HEK293 (cell line): ENCODE results near the gene PTH2.

Source experiments
- AEBP2 ChIP-seq: fragments of 450-650 bp; formaldehyde crosslinking; IDR thresholded peaks from 2 replicates; pipeline ENCODE4 v1.5.1; 2016; ENCODE audit warnings: missing biosample characterization, missing genetic modification characterization, borderline replicate concordance
- EGR2 ChIP-seq: fragments of 450-650 bp; formaldehyde crosslinking; IDR thresholded peaks from 2 replicates; pipeline ENCODE4 v1.5.1; 2016; ENCODE audit warnings: low read depth, missing biosample characterization, missing genetic modification characterization
- HOXA7 ChIP-seq: sonication (generic); formaldehyde crosslinking; IDR thresholded peaks from 2 replicates; pipeline ENCODE4 v1.8.1; 2022; ENCODE audit warnings: missing genetic modification reagents, borderline replicate concordance
- HOXC10 ChIP-seq: sonication (generic); formaldehyde crosslinking; IDR thresholded peaks from 2 replicates; pipeline ENCODE4 v1.8.1; 2023; ENCODE audit warnings: mild to moderate bottlenecking, missing genetic modification reagents
- KLF1 ChIP-seq: fragments of 450-650 bp; formaldehyde crosslinking; IDR thresholded peaks from 2 replicates; pipeline ENCODE4 v1.5.1; 2016; ENCODE audit warnings: missing biosample characterization, missing genetic modification characterization
- PATZ1 ChIP-seq: fragments of 450-650 bp; formaldehyde crosslinking; IDR thresholded peaks from 2 replicates; pipeline ENCODE4 v1.5.1; 2016; ENCODE audit warnings: missing biosample characterization, missing genetic modification characterization
- SCRT1 ChIP-seq: fragments of 450-650 bp; formaldehyde crosslinking; IDR thresholded peaks from 2 replicates; pipeline ENCODE4 v1.5.1; 2016; ENCODE audit warnings: missing biosample characterization, missing genetic modification characterization, borderline replicate concordance
- TCF7L2 ChIP-seq: IDR thresholded peaks from 2 replicates; pipeline ENCODE4 v1.6.1; 2011; ENCODE audit warnings: low read depth, mild to moderate bottlenecking, inconsistent platforms, low read length, moderate library complexity, borderline replicate concordance
- TRIM28 ChIP-seq: IDR thresholded peaks from 2 replicates; pipeline ENCODE4 v1.6.1; 2011; ENCODE audit warnings: low read length, control low read depth, borderline replicate concordance
- ZBTB1 ChIP-seq: fragments of 450-650 bp; formaldehyde crosslinking; IDR thresholded peaks from 2 replicates; pipeline ENCODE4 v1.5.1; 2016; ENCODE audit warnings: missing biosample characterization, missing genetic modification characterization
- ZBTB10 ChIP-seq: fragments of 450-650 bp; formaldehyde crosslinking; IDR thresholded peaks from 2 replicates; pipeline ENCODE4 v1.5.1; 2016; ENCODE audit warnings: missing biosample characterization, missing genetic modification characterization
- ZIC2 ChIP-seq: fragments of 450-650 bp; formaldehyde crosslinking; IDR thresholded peaks from 2 replicates; pipeline ENCODE4 v1.5.1; 2016; ENCODE audit warnings: missing biosample characterization, missing genetic modification characterization
- ZNF155 ChIP-seq: fragments of 450-650 bp; formaldehyde crosslinking; IDR thresholded peaks from 2 replicates; pipeline ENCODE4 v1.5.1; 2016; ENCODE audit warnings: missing biosample characterization, missing genetic modification characterization
- ZNF16 ChIP-seq: fragments of 450-650 bp; formaldehyde crosslinking; IDR thresholded peaks from 2 replicates; pipeline ENCODE4 v1.5.1; 2016; ENCODE audit warnings: low read depth, missing biosample characterization, missing genetic modification characterization
- ZNF175 ChIP-seq: fragments of 450-650 bp; formaldehyde crosslinking; IDR thresholded peaks from 2 replicates; pipeline ENCODE4 v1.5.1; 2016; ENCODE audit warnings: missing biosample characterization, missing genetic modification characterization
- ZNF202 ChIP-seq: fragments of 450-650 bp; formaldehyde crosslinking; IDR thresholded peaks from 2 replicates; pipeline ENCODE4 v1.5.1; 2016; ENCODE audit warnings: missing biosample characterization, missing genetic modification characterization, borderline replicate concordance
- ZNF24 ChIP-seq: fragments of 450-650 bp; formaldehyde crosslinking; IDR thresholded peaks from 2 replicates; pipeline ENCODE4 v1.5.1; 2016; ENCODE audit warnings: missing biosample characterization, missing genetic modification characterization
- ZNF26 ChIP-seq: fragments of 450-650 bp; formaldehyde crosslinking; IDR thresholded peaks from 2 replicates; pipeline ENCODE4 v1.5.1; 2016; ENCODE audit warnings: missing biosample characterization, missing genetic modification characterization
- ZNF366 ChIP-seq: fragments of 450-650 bp; formaldehyde crosslinking; conservative IDR thresholded peaks from 2 replicates; pipeline ENCODE4 v1.5.1; 2016; ENCODE audit warnings: missing biosample characterization, missing genetic modification characterization
- ZNF404 ChIP-seq: fragments of 450-650 bp; formaldehyde crosslinking; IDR thresholded peaks from 2 replicates; pipeline ENCODE4 v1.5.1; 2017; ENCODE audit warnings: missing biosample characterization, missing genetic modification characterization
- ZNF416 ChIP-seq: fragments of 450-650 bp; formaldehyde crosslinking; IDR thresholded peaks from 2 replicates; pipeline ENCODE4 v1.5.1; 2016; ENCODE audit warnings: missing biosample characterization, missing genetic modification characterization
- ZNF473 ChIP-seq: fragments of 450-650 bp; formaldehyde crosslinking; IDR thresholded peaks from 2 replicates; pipeline ENCODE4 v1.5.1; 2017; ENCODE audit warnings: missing biosample characterization, missing genetic modification characterization
- ZNF48 ChIP-seq: fragments of 450-650 bp; formaldehyde crosslinking; IDR thresholded peaks from 2 replicates; pipeline ENCODE4 v1.5.1; 2016; ENCODE audit warnings: missing biosample characterization, missing genetic modification characterization
- ZNF521 ChIP-seq: fragments of 450-650 bp; formaldehyde crosslinking; IDR thresholded peaks from 2 replicates; pipeline ENCODE4 v1.5.1; 2017; ENCODE audit warnings: missing biosample characterization, mild to moderate bottlenecking, missing genetic modification characterization
- ZNF530 ChIP-seq: fragments of 450-650 bp; formaldehyde crosslinking; IDR thresholded peaks from 2 replicates; pipeline ENCODE4 v1.5.1; 2016; ENCODE audit warnings: low read depth, missing biosample characterization, missing genetic modification characterization
- ZNF544 ChIP-seq: fragments of 450-650 bp; formaldehyde crosslinking; IDR thresholded peaks from 2 replicates; pipeline ENCODE4 v1.5.0; 2017; ENCODE audit warnings: missing biosample characterization, missing genetic modification characterization
- ZNF548 ChIP-seq: fragments of 450-650 bp; formaldehyde crosslinking; IDR thresholded peaks from 2 replicates; pipeline ENCODE4 v1.5.1; 2016; ENCODE audit warnings: missing biosample characterization, missing genetic modification characterization
- ZNF791 ChIP-seq: fragments of 450-650 bp; formaldehyde crosslinking; IDR thresholded peaks from 2 replicates; pipeline ENCODE4 v1.5.1; 2016; ENCODE audit warnings: missing biosample characterization, missing genetic modification characterization
- ZNF843 ChIP-seq: fragments of 450-650 bp; formaldehyde crosslinking; IDR thresholded peaks from 2 replicates; pipeline ENCODE4 v1.5.1; 2016; ENCODE audit warnings: missing biosample characterization, missing genetic modification characterization
- TF ChIP-seq, protein P1 (sequence below): fragments of 450-650 bp; formaldehyde crosslinking; IDR thresholded peaks from 2 replicates; pipeline ENCODE4 v1.5.1; 2016; ENCODE audit warnings: missing biosample characterization, missing genetic modification characterization
- TF ChIP-seq, protein P2 (sequence below): IDR thresholded peaks from 2 replicates; pipeline ENCODE4 v1.6.1; 2011; ENCODE audit warnings: mild to moderate bottlenecking, low read depth, low read length, borderline replicate concordance

The PTH2 gene

GRCh38 chr19:49391581-49392399 lies 31.5 kb downstream of the PTH2 start (continued):
- TF ChIP-seq PATZ1: no peak
- no peak for TF ChIP-seq ZNF26 (tag by site-specific recombination)
- no peak for TF ChIP-seq KLF1
- no peak for TF ChIP-seq EGR2 (tag by site-specific recombination)
- TF ChIP-seq, protein P1, sequence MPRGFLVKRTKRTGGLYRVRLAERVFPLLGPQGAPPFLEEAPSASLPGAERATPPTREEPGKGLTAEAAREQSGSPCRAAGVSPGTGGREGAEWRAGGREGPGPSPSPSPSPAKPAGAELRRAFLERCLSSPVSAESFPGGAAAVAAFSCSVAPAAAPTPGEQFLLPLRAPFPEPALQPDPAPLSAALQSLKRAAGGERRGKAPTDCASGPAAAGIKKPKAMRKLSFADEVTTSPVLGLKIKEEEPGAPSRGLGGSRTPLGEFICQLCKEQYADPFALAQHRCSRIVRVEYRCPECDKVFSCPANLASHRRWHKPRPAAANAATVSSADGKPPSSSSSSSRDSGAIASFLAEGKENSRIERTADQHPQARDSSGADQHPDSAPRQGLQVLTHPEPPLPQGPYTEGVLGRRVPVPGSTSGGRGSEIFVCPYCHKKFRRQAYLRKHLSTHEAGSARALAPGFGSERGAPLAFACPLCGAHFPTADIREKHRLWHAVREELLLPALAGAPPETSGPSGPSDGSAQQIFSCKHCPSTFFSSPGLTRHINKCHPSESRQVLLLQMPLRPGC (tag by site-specific recombination): no peak
- TF ChIP-seq TCF7L2: no peak
- no peak for TF ChIP-seq HOXC10 (CRISPR knock-in tag)
- TF ChIP-seq ZNF544 (tag by site-specific recombination): no peak
- TF ChIP-seq ZIC2: no peak
- TF ChIP-seq ZNF473: no peak
- TF ChIP-seq ZNF16 (tag by site-specific recombination): no peak
- TF ChIP-seq ZBTB10 (tag by site-specific recombination): no peak
- TF ChIP-seq ZNF48: no peak
- no peak for TF ChIP-seq ZNF416 (tag by site-specific recombination)
- TF ChIP-seq ZNF530 (tag by site-specific recombination): no peak
- no peak for TF ChIP-seq TRIM28
- no peak for TF ChIP-seq HOXA7 (CRISPR knock-in tag)
- TF ChIP-seq ZNF521 (tag by site-specific recombination): no peak
- no peak for TF ChIP-seq ZNF155 (tag by site-specific recombination)
- TF ChIP-seq ZNF404 (tag by site-specific recombination): no peak
- TF ChIP-seq, protein P2, sequence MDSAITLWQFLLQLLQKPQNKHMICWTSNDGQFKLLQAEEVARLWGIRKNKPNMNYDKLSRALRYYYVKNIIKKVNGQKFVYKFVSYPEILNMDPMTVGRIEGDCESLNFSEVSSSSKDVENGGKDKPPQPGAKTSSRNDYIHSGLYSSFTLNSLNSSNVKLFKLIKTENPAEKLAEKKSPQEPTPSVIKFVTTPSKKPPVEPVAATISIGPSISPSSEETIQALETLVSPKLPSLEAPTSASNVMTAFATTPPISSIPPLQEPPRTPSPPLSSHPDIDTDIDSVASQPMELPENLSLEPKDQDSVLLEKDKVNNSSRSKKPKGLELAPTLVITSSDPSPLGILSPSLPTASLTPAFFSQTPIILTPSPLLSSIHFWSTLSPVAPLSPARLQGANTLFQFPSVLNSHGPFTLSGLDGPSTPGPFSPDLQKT: no peak
- TF ChIP-seq ZNF175 (tag by site-specific recombination): no peak
- TF ChIP-seq ZNF202 (tag by site-specific recombination): no peak
- no peak for TF ChIP-seq ZNF548 (tag by site-specific recombination)
- no peak for TF ChIP-seq SCRT1 (tag by site-specific recombination)
- no peak for TF ChIP-seq AEBP2 (tag by site-specific recombination)
- TF ChIP-seq ZBTB1 (tag by site-specific recombination): no peak
- no peak for TF ChIP-seq ZNF843 (tag by site-specific recombination)
- peak; percentile 98 for TF ChIP-seq ZNF366 (tag by site-specific recombination)
- TF ChIP-seq ZNF791 (tag by site-specific recombination): no peak
- TF ChIP-seq ZNF24 (tag by site-specific recombination): no peak
